GM21360 (cell line): ENCODE results near the gene PPARA.

Experiments
- ATAC-seq: cut with Tn5 transposase; IDR thresholded peaks from one replicate; pipeline ENCODE4 v1.9.1; 2021; ENCODE audit warnings: mild to moderate bottlenecking, moderate library complexity; ENCODE audit not compliant: unreplicated experiment

Gene PPARA

GRCh38 chr22:46289244-46289891 lies 139.0 kb downstream of the PPARA start:
- no peak for ATAC-seq

- no peak for ATAC-seq
Observed at GRCh38 chr22:46290121-46290842, 140.0 kb downstream of the PPARA start.

GRCh38 chr22:46290843-46291785 lies 140.8 kb downstream of the PPARA start:
- no peak for ATAC-seq

- ATAC-seq, result no peak
Observed at GRCh38 chr22:46292173-46292572, 141.8 kb downstream of the PPARA start.

- ATAC-seq, result no peak
Observed at GRCh38 chr22:46292732-46293131, 142.4 kb downstream of the PPARA start.
